K562 (cell line): ENCODE measurements around the gene NPM1.

Experiments
- CBX2 ChIP-seq: fragments of 200-600 bp; sonication (generic); IDR thresholded peaks from one replicate; pipeline ENCODE4 v1.6.1; 2012; ENCODE audit warnings: mild to moderate bottlenecking, low read length, inconsistent platforms; ENCODE audit not compliant: insufficient read depth, poor library complexity, severe bottlenecking
- CEBPG ChIP-seq, 3 experiments: fragments of 200-800 bp in 1 of 3; sonication (Bioruptor generic) in 1 of 3; sonication (generic) in 1 of 3; formaldehyde crosslinking in 1 of 3; IDR thresholded peaks in 2 of 3; conservative IDR thresholded peaks in 1 of 3; 2 replicates each; pipeline versions ENCODE4 v1.6.1 to v1.8.0; 2016 to 2022; ENCODE audit warnings: missing compliant biosample characterization in 2 of 3, missing genetic modification characterization in 2 of 3, mild to moderate bottlenecking in 1 of 3, missing genetic modification reagents in 1 of 3
- CTCF ChIP-seq, 3 experiments: IDR thresholded peaks in 2 of 3; conservative IDR thresholded peaks in 1 of 3; 2 replicates each; pipeline ENCODE4 v1.5.1; 2011 to 2012; ENCODE audit warnings: low read length in 3 of 3, mild to moderate bottlenecking in 3 of 3, control low read depth in 2 of 3, improper control_type of control experiment in 1 of 3, inconsistent platforms in 1 of 3, low read depth in 1 of 3, mixed read lengths in 1 of 3, moderate library complexity in 1 of 3; ENCODE audit not compliant: insufficient read depth in 2 of 3
- HIVEP1 ChIP-seq: fragments of 250-450 bp; sonication (Bioruptor Pico); IDR thresholded peaks from 2 replicates; pipeline ENCODE4 v1.4.0; 2020; ENCODE audit warnings: mild to moderate bottlenecking
- PCBP2 ChIP-seq: fragments of 200-400 bp; formaldehyde crosslinking; IDR thresholded peaks from 2 replicates; pipeline ENCODE4 v1.6.1; 2018; ENCODE audit warnings: low read length, low read depth, mild to moderate bottlenecking, moderate library complexity; ENCODE audit not compliant: poor library complexity, severe bottlenecking
- ZNF384 ChIP-seq: IDR thresholded peaks from 2 replicates; pipeline ENCODE4 v1.6.1; 2012; ENCODE audit warnings: low read depth, low read length, improper control_type of control experiment
- TF ChIP-seq, protein P1 (sequence below): sonication (generic); formaldehyde crosslinking; IDR thresholded peaks from 2 replicates; pipeline ENCODE4 v1.9.0; 2022; ENCODE audit warnings: mild to moderate bottlenecking, missing genetic modification reagents

GRCh38 chr5:171457208-171457981, 69.7 kb downstream of the NPM1 start:
- TF ChIP-seq HIVEP1 (CRISPR knock-in tag): no peak
- TF ChIP-seq CTCF (IDR thresholded peaks at IDR 0.05 in 2 of 3, conservative IDR thresholded peaks at IDR 0.05 in 1 of 3; ENCODE audit: insufficient read depth in 2 of 3, low read depth in 1 of 3, low read length in 3 of 3): no peak
- TF ChIP-seq CEBPG (CRISPR knock-in tag; IDR thresholded peaks at IDR 0.05): no peak
- no peak for TF ChIP-seq CEBPG (tag; conservative IDR thresholded peaks at IDR 0.05 in 1 of 2, IDR thresholded peaks at IDR 0.05 in 1 of 2)
- no peak for TF ChIP-seq CBX2
- TF ChIP-seq ZNF384: no peak
- TF ChIP-seq PCBP2: no peak
- TF ChIP-seq, protein P1, sequence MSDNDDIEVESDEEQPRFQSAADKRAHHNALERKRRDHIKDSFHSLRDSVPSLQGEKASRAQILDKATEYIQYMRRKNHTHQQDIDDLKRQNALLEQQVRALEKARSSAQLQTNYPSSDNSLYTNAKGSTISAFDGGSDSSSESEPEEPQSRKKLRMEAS (CRISPR knock-in tag): no peak
